Duodenal mucosa (tissue), 2 donors: Measurements from ENCODE around the gene GPATCH3.
"Not testable (repeated sequence)": the region's sequence is repeated elsewhere in the genome, so short reads cannot be mapped to it uniquely, and the experiment has no call there.

ENCODE experiments used
- H3K27ac ChIP-seq: one replicate; pipeline ENCODE4 v1.7.0; 2013; ENCODE audit warnings: low read depth, low read length
- H3K27me3 ChIP-seq, 2 donors: one replicate each; pipeline ENCODE4 v1.7.0; 2013; ENCODE audit warnings: low read length in 2 of 2, control low read depth in 1 of 2; ENCODE audit not compliant: insufficient read depth in 2 of 2, control insufficient read depth in 1 of 2
- H3K36me3 ChIP-seq, 2 donors: one replicate each; pipeline ENCODE4 v1.7.0; 2013; ENCODE audit warnings: low read length in 2 of 2, control low read depth in 1 of 2; ENCODE audit not compliant: insufficient read depth in 2 of 2, control insufficient read depth in 1 of 2
- H3K4me1 ChIP-seq, 2 donors: one replicate each; pipeline ENCODE4 v1.7.0; 2013; ENCODE audit warnings: low read length in 2 of 2, control low read depth in 1 of 2; ENCODE audit not compliant: insufficient read depth in 2 of 2, control insufficient read depth in 1 of 2
- H3K4me3 ChIP-seq, 2 donors: one replicate each; pipeline ENCODE4 v1.7.0; 2013; ENCODE audit warnings: low read length in 2 of 2, low read depth in 1 of 2
- H3K9ac ChIP-seq, 2 donors: one replicate each; pipeline ENCODE4 v1.7.0; 2013; ENCODE audit warnings: low read length in 2 of 2, low read depth in 1 of 2
- H3K9me3 ChIP-seq, 2 donors: one replicate each; pipeline ENCODE4 v1.7.0; 2013; ENCODE audit warnings: low read length in 2 of 2, control low read depth in 1 of 2; ENCODE audit not compliant: control insufficient read depth in 1 of 2

GPATCH3 gene

DNA sequence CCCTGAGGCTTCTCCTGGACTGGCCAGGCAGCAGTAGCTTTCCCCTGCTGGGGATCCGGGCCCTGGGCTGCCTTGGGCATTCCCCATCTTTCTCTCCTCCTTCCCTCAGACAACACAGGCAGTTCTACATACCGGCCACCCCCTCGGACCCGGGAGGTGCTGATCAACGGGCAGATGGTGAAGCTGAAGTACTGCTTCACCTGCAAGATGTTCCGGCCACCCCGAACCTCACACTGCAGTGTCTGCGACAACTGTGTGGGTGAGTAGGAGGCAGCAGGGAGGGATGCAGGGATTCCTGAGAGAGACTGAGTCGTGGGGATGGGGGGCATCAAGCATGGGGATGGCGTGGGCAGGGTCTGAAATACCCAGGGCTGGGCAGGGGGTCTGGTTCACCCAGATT is 51.8 kb downstream of the GPATCH3 start:
- H3K9me3 ChIP-seq, result no peaks in the 10 kb centered on the region
- H3K27ac ChIP-seq, result peak overlapping the region; percentile 76
- peaks cover 22 to 57% of the 10 kb centered on the region in 2 donors for H3K36me3 ChIP-seq
- no peaks in the 10 kb centered on the region for H3K27me3 ChIP-seq
- no peak overlapping the region for H3K4me3 ChIP-seq
- H3K4me1 ChIP-seq, result peaks cover 19 to 20% of the 10 kb centered on the region in 2 donors
- peak overlapping the region; percentile 3 to 71 for H3K9ac ChIP-seq

DNA sequence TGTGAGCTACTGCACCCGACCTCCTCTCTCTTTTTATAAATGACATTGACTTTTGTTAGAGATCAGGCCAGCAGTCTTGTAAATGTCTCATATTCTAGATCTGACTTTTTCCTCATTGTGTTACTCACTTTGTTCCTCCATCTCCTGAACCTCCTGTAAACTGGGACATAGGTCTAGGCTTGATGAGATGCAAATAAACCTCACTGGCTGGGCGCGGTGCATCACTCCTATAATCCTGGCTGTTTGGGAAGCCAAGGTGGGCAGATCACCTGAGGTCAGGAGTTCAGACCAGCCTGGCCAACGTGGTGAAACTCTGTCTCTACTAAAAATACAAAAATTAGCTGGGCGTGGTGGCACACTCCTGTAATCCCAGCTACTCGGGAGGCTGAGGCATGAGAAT is 52.4 kb downstream of the GPATCH3 start:
- peaks cover 19 to 20% of the 10 kb centered on the region in 2 donors for H3K4me1 ChIP-seq
- H3K27ac ChIP-seq, H3K4me3 ChIP-seq, H3K27me3 ChIP-seq, H3K9me3 ChIP-seq, H3K9ac ChIP-seq: not testable (repeated sequence)
- peaks cover 22 to 51% of the 10 kb centered on the region in 2 donors for H3K36me3 ChIP-seq

DNA sequence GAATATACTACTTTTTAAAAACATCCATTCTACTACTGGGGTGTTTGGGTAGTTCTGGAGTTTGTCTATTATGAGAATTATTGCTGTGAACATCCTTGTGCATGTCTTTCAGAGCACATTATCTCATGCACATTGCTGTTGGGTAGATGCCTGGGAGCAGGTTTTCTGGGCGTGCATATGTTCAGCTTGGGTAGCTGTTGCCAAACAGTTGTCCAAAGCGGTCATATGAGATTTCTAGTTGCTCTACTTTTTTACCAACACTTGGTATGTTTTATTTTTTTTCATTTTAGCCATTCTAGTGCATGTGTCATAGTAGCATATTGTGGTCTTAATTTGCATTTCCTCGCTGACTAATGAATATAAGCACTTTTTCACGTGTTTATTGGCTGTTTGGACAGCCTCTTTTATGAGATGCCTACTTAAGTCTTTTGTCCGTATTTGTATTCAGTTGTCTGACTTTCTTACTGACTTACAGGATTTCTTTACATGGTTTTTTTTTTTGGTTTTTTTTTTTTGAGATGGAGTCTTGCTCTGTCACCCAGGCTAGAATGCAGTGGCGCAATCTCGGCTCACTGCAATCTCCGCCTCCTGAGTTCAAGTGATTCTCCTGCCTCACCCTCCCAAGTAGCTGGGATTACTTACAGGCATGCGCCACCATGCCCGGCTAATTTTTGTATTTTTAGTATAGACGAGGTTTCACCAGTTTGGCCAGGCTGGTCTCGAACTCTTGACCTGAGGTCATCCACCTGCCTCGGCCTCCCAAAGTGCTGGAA is 55.7 kb downstream of the GPATCH3 start:
- H3K9ac ChIP-seq, result no peak overlapping the region
- no peaks in the 10 kb centered on the region for H3K27me3 ChIP-seq
- no peak overlapping the region for H3K27ac ChIP-seq
- H3K9me3 ChIP-seq, result no peaks in the 10 kb centered on the region
- peaks cover 6 to 32% of the 10 kb centered on the region in 2 donors for H3K36me3 ChIP-seq
- H3K4me3 ChIP-seq, result no peak overlapping the region
- peaks cover 12% of the 10 kb centered on the region in 2 donors for H3K4me1 ChIP-seq
